Activated T-cell treated with anti-CD3 and anti-CD28 coated beads, Interleukin-2, amount 50 U/mL, for 24 hours (primary cell): ENCODE data around the gene PLA2G2F.
"Not testable (repeated sequence)": the region's sequence is repeated elsewhere in the genome, so short reads cannot be mapped to it uniquely, and the experiment has no call there.

Source experiments
- DNase-seq: peaks from one replicate; pipeline ENCODE4 v3.0.0-alpha.2; 2020
- H3K27ac Mint-ChIP-seq: 2 replicates; pipeline ENCODE4 v1.8.0; 2020; ENCODE audit warnings: mild to moderate bottlenecking, mixed read lengths
- H3K27me3 Mint-ChIP-seq: 2 replicates; pipeline ENCODE4 v1.8.0; 2020; ENCODE audit warnings: mixed read lengths
- H3K36me3 Mint-ChIP-seq: 2 replicates; pipeline ENCODE4 v1.8.0; 2020; ENCODE audit warnings: low read depth, mixed read lengths
- H3K4me1 Mint-ChIP-seq: 2 replicates; pipeline ENCODE4 v1.8.0; 2020; ENCODE audit warnings: low read depth, mixed read lengths
- H3K4me3 Mint-ChIP-seq: 2 replicates; pipeline ENCODE4 v1.8.0; 2020; ENCODE audit warnings: mild to moderate bottlenecking, moderate library complexity, mixed read lengths
- H3K9me3 Mint-ChIP-seq: 2 replicates; pipeline ENCODE4 v1.8.0; 2020; ENCODE audit warnings: mixed read lengths

The PLA2G2F gene

GRCh38 chr1:20126041-20126805 is 12.9 kb upstream of the PLA2G2F start:
- H3K9me3 Mint-ChIP-seq, result no peaks in the 10 kb centered on the region
- peaks cover 39% of the 10 kb centered on the region for H3K27me3 Mint-ChIP-seq
- DNase-seq, result no peak
- H3K4me1 Mint-ChIP-seq, result peaks cover 2% of the 10 kb centered on the region
- H3K4me3 Mint-ChIP-seq, result no peak overlapping the region
- no peak overlapping the region for H3K27ac Mint-ChIP-seq
- no peaks in the 10 kb centered on the region for H3K36me3 Mint-ChIP-seq

GRCh38 chr1:20126806-20127440 is 12.2 kb upstream of the PLA2G2F start:
- no peaks in the 10 kb centered on the region for H3K9me3 Mint-ChIP-seq
- no peak overlapping the region for H3K4me3 Mint-ChIP-seq
- H3K27ac Mint-ChIP-seq, result no peak overlapping the region
- peaks cover 2% of the 10 kb centered on the region for H3K4me1 Mint-ChIP-seq
- no peaks in the 10 kb centered on the region for H3K36me3 Mint-ChIP-seq
- DNase-seq, result no peak
- peaks cover 36% of the 10 kb centered on the region for H3K27me3 Mint-ChIP-seq

- H3K36me3 Mint-ChIP-seq, DNase-seq, H3K27ac Mint-ChIP-seq, H3K4me3 Mint-ChIP-seq, H3K4me1 Mint-ChIP-seq, H3K9me3 Mint-ChIP-seq: not testable (repeated sequence)
- peaks cover 18% of the 10 kb centered on the region for H3K27me3 Mint-ChIP-seq
Observed at GRCh38 chr1:20130518-20130917, 8.6 kb upstream of the PLA2G2F start.

- H3K36me3 Mint-ChIP-seq, result no peaks in the 10 kb centered on the region
- no peak for DNase-seq
- no peaks in the 10 kb centered on the region for H3K4me1 Mint-ChIP-seq
- H3K4me3 Mint-ChIP-seq, result no peak overlapping the region
- peaks cover 20% of the 10 kb centered on the region for H3K27me3 Mint-ChIP-seq
- no peaks in the 10 kb centered on the region for H3K9me3 Mint-ChIP-seq
- no peak overlapping the region for H3K27ac Mint-ChIP-seq
Observed at GRCh38 chr1:20134995-20135394, 4.1 kb upstream of the PLA2G2F start.

- no peak overlapping the region for H3K27ac Mint-ChIP-seq
Observed at GRCh38 chr1:20136249-20136648, 2.9 kb upstream of the PLA2G2F start.

GRCh38 chr1:20137055-20137454 is 2.1 kb upstream of the PLA2G2F start:
- H3K27me3 Mint-ChIP-seq, result peaks cover 19% of the 10 kb centered on the region
- H3K4me1 Mint-ChIP-seq, result no peaks in the 10 kb centered on the region
- no peak overlapping the region for H3K4me3 Mint-ChIP-seq
- no peaks in the 10 kb centered on the region for H3K9me3 Mint-ChIP-seq
- no peak for DNase-seq
- H3K27ac Mint-ChIP-seq, result no peak overlapping the region
- H3K36me3 Mint-ChIP-seq, result no peaks in the 10 kb centered on the region

More at GRCh38 chr1:20136249-20136648, 2.9 kb upstream of the PLA2G2F start:
- H3K4me1 Mint-ChIP-seq, result no peaks in the 10 kb centered on the region
- DNase-seq, result no peak
- H3K4me3 Mint-ChIP-seq, result no peak overlapping the region
- H3K36me3 Mint-ChIP-seq, result no peaks in the 10 kb centered on the region
- H3K9me3 Mint-ChIP-seq, result no peaks in the 10 kb centered on the region
- H3K27me3 Mint-ChIP-seq, result peaks cover 24% of the 10 kb centered on the region

GRCh38 chr1:20137604-20138003 is 1.5 kb upstream of the PLA2G2F start:
- Mint-ChIP-seq H3K27ac (no peak overlapping the region), H3K36me3 (no peaks in the 10 kb centered on the region), H3K9me3 (no peaks in the 10 kb centered on the region), H3K4me1 (no peaks in the 10 kb centered on the region), H3K27me3 (peaks cover 16% of the 10 kb centered on the region), H3K4me3 (no peak overlapping the region)
- no peak for DNase-seq

GRCh38 chr1:20138346-20138745 is 777 bp upstream of the PLA2G2F start:
- no peak overlapping the region for H3K4me3 Mint-ChIP-seq
- no peaks in the 10 kb centered on the region for H3K9me3 Mint-ChIP-seq
- H3K4me1 Mint-ChIP-seq, result no peaks in the 10 kb centered on the region
- H3K27ac Mint-ChIP-seq, result no peak overlapping the region
- H3K27me3 Mint-ChIP-seq, result peaks cover 13% of the 10 kb centered on the region
- no peak for DNase-seq
- no peaks in the 10 kb centered on the region for H3K36me3 Mint-ChIP-seq

GRCh38 chr1:20139776-20140612 is 871 bp downstream of the PLA2G2F start:
- no peak for DNase-seq
- Mint-ChIP-seq H3K9me3 (no peaks in the 10 kb centered on the region), H3K36me3 (no peaks in the 10 kb centered on the region), H3K4me1 (no peaks in the 10 kb centered on the region), H3K27ac (no peak overlapping the region), H3K27me3 (peaks cover 13% of the 10 kb centered on the region), H3K4me3 (no peak overlapping the region)

GRCh38 chr1:20141001-20141400 is 1.9 kb downstream of the PLA2G2F start:
- Mint-ChIP-seq H3K36me3 (no peaks in the 10 kb centered on the region), H3K4me1 (no peaks in the 10 kb centered on the region), H3K27me3 (peaks cover 11% of the 10 kb centered on the region), H3K9me3 (no peaks in the 10 kb centered on the region), H3K4me3 (no peak overlapping the region), H3K27ac (no peak overlapping the region)
- DNase-seq, result no peak

- no peak overlapping the region for H3K27ac Mint-ChIP-seq
- H3K4me1 Mint-ChIP-seq, result no peaks in the 10 kb centered on the region
- peaks cover 7% of the 10 kb centered on the region for H3K27me3 Mint-ChIP-seq
- H3K4me3 Mint-ChIP-seq, result no peak overlapping the region
- DNase-seq, result no peak
- no peaks in the 10 kb centered on the region for H3K9me3 Mint-ChIP-seq
- no peaks in the 10 kb centered on the region for H3K36me3 Mint-ChIP-seq
Observed at GRCh38 chr1:20141466-20141865, 2.3 kb downstream of the PLA2G2F start.

GRCh38 chr1:20142001-20142710 is 3.0 kb downstream of the PLA2G2F start:
- Mint-ChIP-seq H3K36me3 (no peaks in the 10 kb centered on the region), H3K27ac (no peak overlapping the region), H3K27me3 (peaks cover 7% of the 10 kb centered on the region), H3K4me1 (no peaks in the 10 kb centered on the region), H3K4me3 (no peak overlapping the region), H3K9me3 (no peaks in the 10 kb centered on the region)
- DNase-seq, result no peak

- H3K36me3 Mint-ChIP-seq, result no peaks in the 10 kb centered on the region
- peaks cover 4% of the 10 kb centered on the region for H3K27me3 Mint-ChIP-seq
- no peak for DNase-seq
- H3K9me3 Mint-ChIP-seq, result no peaks in the 10 kb centered on the region
- H3K4me3 Mint-ChIP-seq, result no peak overlapping the region
- H3K27ac Mint-ChIP-seq, result no peak overlapping the region
- no peaks in the 10 kb centered on the region for H3K4me1 Mint-ChIP-seq
Observed at GRCh38 chr1:20143318-20143717, 4.2 kb downstream of the PLA2G2F start.

- H3K4me3 Mint-ChIP-seq, result no peak overlapping the region
- no peak overlapping the region for H3K27ac Mint-ChIP-seq
- no peaks in the 10 kb centered on the region for H3K4me1 Mint-ChIP-seq
- DNase-seq, result no peak
- no peaks in the 10 kb centered on the region for H3K9me3 Mint-ChIP-seq
- H3K36me3 Mint-ChIP-seq, result no peaks in the 10 kb centered on the region
- peaks cover 4% of the 10 kb centered on the region for H3K27me3 Mint-ChIP-seq
Observed at GRCh38 chr1:20143734-20144565, 4.8 kb downstream of the PLA2G2F start.
